Sigmoid colon (tissue), 4 donors: ENCODE measurements around the gene PRTFDC1.

ENCODE experiments used
- EP300 ChIP-seq, 4 donors: sonication (generic); formaldehyde crosslinking; IDR thresholded peaks; one replicate each; pipeline ENCODE4 v1.6.1; 2017; ENCODE audit warnings: antibody characterized with exemption in 4 of 4
- POLR2A ChIP-seq, 2 donors: fragments of 450-650 bp; IDR thresholded peaks; one replicate each; pipeline ENCODE4 v1.6.1; 2016; ENCODE audit warnings: antibody characterized with exemption in 2 of 2, mild to moderate bottlenecking in 2 of 2, moderate library complexity in 2 of 2
- POLR2AphosphoS5 ChIP-seq, 4 donors: sonication (generic); formaldehyde crosslinking; IDR thresholded peaks; one replicate each; pipeline ENCODE4 v1.6.1; 2017; ENCODE audit warnings: antibody characterized with exemption in 4 of 4
- TF ChIP-seq, protein P1 (sequence below), 4 experiments: fragments of 450-650 bp in 3 of 4; fragments of 200-600 bp in 1 of 4; IDR thresholded peaks; one replicate each; pipeline ENCODE4 v1.5.1; 2016 to 2019; ENCODE audit warnings: antibody characterized with exemption in 4 of 4, mild to moderate bottlenecking in 3 of 4, moderate library complexity in 2 of 4

DNA sequence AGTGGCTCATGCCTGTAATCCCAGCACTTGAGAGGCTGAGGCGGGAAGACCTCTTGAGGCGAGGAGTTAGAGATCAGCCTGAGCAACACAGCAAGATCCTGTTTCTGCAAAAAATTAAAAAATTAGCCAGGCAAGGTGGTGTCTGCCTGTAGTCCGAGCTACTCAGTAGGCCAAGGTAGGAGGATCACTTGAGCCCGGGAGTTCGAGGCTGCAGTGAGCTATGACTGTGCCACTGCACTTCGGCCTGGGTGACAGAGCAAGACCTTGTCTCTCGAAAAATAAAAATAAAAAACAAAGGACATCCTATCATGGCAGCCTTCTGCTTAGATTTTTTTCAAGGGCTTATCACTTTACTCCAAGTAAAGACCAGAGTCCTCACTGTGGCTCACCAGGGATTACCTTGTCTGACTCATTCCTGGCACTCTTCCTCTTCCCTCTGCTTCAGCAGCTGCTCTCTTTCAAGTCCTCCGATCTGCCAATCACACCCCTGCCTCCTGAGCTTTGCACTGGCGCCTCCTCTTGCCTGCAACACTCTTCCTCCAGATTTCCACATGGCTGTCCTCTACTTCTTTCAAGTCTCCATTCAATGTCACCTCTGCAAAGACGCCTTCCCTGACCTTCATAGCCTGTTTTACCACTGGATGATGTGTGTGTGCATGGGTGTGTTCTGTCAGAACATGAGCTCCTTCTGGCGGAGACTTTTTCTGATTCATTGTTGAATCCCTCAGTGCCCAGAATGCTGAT lies 7.7 kb downstream of the PRTFDC1 start:
- TF ChIP-seq POLR2A (IDR thresholded peaks at IDR 0.05) (no peak), EP300 (IDR thresholded peaks at IDR 0.05) (no peak), POLR2AphosphoS5 (IDR thresholded peaks at IDR 0.05) (no peak)
- TF ChIP-seq, protein P1, sequence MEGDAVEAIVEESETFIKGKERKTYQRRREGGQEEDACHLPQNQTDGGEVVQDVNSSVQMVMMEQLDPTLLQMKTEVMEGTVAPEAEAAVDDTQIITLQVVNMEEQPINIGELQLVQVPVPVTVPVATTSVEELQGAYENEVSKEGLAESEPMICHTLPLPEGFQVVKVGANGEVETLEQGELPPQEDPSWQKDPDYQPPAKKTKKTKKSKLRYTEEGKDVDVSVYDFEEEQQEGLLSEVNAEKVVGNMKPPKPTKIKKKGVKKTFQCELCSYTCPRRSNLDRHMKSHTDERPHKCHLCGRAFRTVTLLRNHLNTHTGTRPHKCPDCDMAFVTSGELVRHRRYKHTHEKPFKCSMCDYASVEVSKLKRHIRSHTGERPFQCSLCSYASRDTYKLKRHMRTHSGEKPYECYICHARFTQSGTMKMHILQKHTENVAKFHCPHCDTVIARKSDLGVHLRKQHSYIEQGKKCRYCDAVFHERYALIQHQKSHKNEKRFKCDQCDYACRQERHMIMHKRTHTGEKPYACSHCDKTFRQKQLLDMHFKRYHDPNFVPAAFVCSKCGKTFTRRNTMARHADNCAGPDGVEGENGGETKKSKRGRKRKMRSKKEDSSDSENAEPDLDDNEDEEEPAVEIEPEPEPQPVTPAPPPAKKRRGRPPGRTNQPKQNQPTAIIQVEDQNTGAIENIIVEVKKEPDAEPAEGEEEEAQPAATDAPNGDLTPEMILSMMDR (IDR thresholded peaks at IDR 0.05): no peak
